Measurements from ENCODE around the gene SPATA18. TPM values are rescaled to one million over a fixed set of nuclear protein-coding genes. Genes with fewer than 3 reads are reported as not detected.

SPATA18 gene
- total RNA-seq, 2 donors from 2014 or later, result 10.7 to 11.0 TPM

Other genes starting within 250 kb of the SPATA18 start
- gene DCUN1D4, start 208.2 kb upstream of the SPATA18 start, total RNA-seq, result 10 to 100 TPM; 29.7 to 37.5 TPM
- 10 to 100 TPM; 10.2 to 16.1 TPM for gene LRRC66, start 30.9 kb upstream of the SPATA18 start, total RNA-seq
- gene SGCB, start 13.0 kb upstream of the SPATA18 start, total RNA-seq, result 10 to 100 TPM; 19.2 to 32.4 TPM

Measured in left colon (tissue), 2 donors.